GM18511 (cell line): ENCODE data around the gene DHRS1.

ENCODE experiments used
- ATAC-seq: cut with Tn5 transposase; IDR thresholded peaks from one replicate; pipeline ENCODE4 v1.9.1; 2021; ENCODE audit warnings: mild to moderate bottlenecking, moderate library complexity; ENCODE audit not compliant: unreplicated experiment

DHRS1 gene

GRCh38 chr14:24268225-24268624 is 31.4 kb downstream of the DHRS1 start:
- ATAC-seq: no peak

- no peak for ATAC-seq
Observed at GRCh38 chr14:24267516-24267915, 32.1 kb downstream of the DHRS1 start.

GRCh38 chr14:24266344-24267244 is 33.0 kb downstream of the DHRS1 start:
- ATAC-seq: no peak

GRCh38 chr14:24264298-24264697 is 35.3 kb downstream of the DHRS1 start:
- no peak for ATAC-seq

GRCh38 chr14:24263848-24264247 is 35.7 kb downstream of the DHRS1 start:
- no peak for ATAC-seq

- no peak for ATAC-seq
Observed at GRCh38 chr14:24262821-24263733, 36.5 kb downstream of the DHRS1 start, which contains the start of gene TGM1. Gene TGM1, minus strand, starts transcription at chr14:24263177. Its CDS starts 825 bp downstream, at chr14:24262352.

GRCh38 chr14:24261969-24262327 is 37.6 kb downstream of the DHRS1 start:
- ATAC-seq: no peak

GRCh38 chr14:24261256-24261968 is 38.2 kb downstream of the DHRS1 start:
- no peak for ATAC-seq

GRCh38 chr14:24260780-24261157 is 38.8 kb downstream of the DHRS1 start:
- no peak for ATAC-seq

- no peak for ATAC-seq
Observed at GRCh38 chr14:24260026-24260779, 39.4 kb downstream of the DHRS1 start.

- ATAC-seq: no peak
Observed at GRCh38 chr14:24259282-24260025, 40.1 kb downstream of the DHRS1 start.

GRCh38 chr14:24258548-24259265 is 40.9 kb downstream of the DHRS1 start:
- ATAC-seq: no peak

- ATAC-seq: no peak
Observed at GRCh38 chr14:24258119-24258518, 41.5 kb downstream of the DHRS1 start.

- ATAC-seq: no peak
Observed at GRCh38 chr14:24256960-24257359, 42.6 kb downstream of the DHRS1 start.

GRCh38 chr14:24255931-24256711 is 43.5 kb downstream of the DHRS1 start:
- no peak for ATAC-seq

GRCh38 chr14:24255438-24255837 is 44.1 kb downstream of the DHRS1 start:
- no peak for ATAC-seq

GRCh38 chr14:24254630-24255392 is 44.8 kb downstream of the DHRS1 start:
- no peak for ATAC-seq
